ENCODE results near the gene NKAIN2.
"Not testable (repeated sequence)": the region's sequence is repeated elsewhere in the genome, so short reads cannot be mapped to it uniquely, and the experiment has no call there.

Gene NKAIN2

DNA sequence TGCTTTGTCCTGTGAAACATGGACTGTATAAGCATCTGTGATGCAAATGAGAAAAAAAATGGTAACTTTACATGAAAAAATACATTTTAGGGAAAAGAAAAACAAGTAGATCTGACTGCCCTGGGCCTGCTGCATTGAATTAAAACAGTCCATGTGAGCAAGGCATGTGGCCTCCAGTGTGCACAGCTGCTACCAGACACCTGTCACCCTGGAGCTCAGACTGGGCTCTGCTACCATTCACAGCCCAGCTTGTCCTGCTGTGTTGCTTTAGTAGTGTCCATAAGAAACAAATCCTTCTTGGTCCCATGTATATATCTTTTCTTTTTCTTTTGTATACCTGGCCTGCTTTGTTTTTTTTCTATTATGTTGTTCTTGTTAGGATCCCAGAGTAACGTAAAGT lies 315.9 kb downstream of the NKAIN2 start:
- DNase-seq: no peak

- no peak for DNase-seq
These were observed 320.0 kb downstream of the NKAIN2 start for GRCh38 chr6:124123617-124124209.

- no peak for DNase-seq
These were observed 327.6 kb downstream of the NKAIN2 start for GRCh38 chr6:124131259-124131658.

- DNase-seq: no peak
These were observed 328.1 kb downstream of the NKAIN2 start for GRCh38 chr6:124131779-124132178.

- no peak for DNase-seq
These were observed 328.6 kb downstream of the NKAIN2 start for GRCh38 chr6:124132256-124132655.

GRCh38 chr6:124142852-124143251 lies 339.2 kb downstream of the NKAIN2 start:
- no peak for DNase-seq

GRCh38 chr6:124143435-124143834 lies 339.8 kb downstream of the NKAIN2 start:
- no peak for DNase-seq

GRCh38 chr6:124147621-124148020 lies 344.0 kb downstream of the NKAIN2 start:
- DNase-seq: no peak

GRCh38 chr6:124148236-124148957 lies 344.7 kb downstream of the NKAIN2 start:
- no peak for DNase-seq

DNA sequence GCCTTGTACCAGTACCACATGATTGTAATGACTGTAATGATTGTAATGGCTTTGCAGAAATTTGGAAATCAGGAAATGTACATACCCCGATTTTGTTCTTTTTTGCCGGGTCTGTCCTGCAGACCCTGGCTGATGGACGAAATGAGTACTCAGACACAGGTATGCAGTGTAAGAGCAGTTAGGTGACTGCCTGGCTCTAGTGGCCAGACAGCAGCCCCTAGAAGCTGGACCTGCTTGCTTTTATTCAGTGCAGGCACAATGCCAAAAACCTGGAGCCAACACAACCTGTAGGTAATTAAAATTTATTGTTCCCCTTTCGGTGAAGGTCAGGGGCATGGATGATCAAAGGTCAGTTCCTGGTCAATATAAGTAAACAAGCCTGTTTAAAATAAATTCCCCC lies 346.0 kb downstream of the NKAIN2 start:
- DNase-seq: no peak

GRCh38 chr6:124158024-124158423 lies 354.4 kb downstream of the NKAIN2 start:
- DNase-seq: no peak

GRCh38 chr6:124163676-124164075 lies 360.0 kb downstream of the NKAIN2 start:
- no peak for DNase-seq

GRCh38 chr6:124164343-124164742 lies 360.7 kb downstream of the NKAIN2 start:
- DNase-seq: no peak

DNA sequence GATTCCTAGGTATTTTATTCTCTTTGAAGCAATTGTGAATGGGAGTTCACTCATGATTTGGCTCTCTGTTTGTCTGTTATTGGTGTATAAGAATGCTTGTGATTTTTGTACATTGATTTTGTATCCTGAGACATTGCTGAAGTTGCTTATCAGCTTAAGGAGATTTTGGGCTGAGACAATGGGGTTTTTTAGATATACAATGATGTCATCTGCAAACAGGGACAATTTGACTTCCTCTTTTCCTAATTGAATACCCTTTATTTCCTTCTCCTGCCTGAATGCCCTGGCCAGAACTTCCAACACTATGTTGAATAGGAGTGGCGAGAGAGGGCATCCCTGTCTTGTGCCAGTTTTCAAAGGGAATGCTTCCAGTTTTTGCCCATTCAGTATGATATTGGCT lies 363.6 kb downstream of the NKAIN2 start:
- not testable (repeated sequence) for DNase-seq

DNA sequence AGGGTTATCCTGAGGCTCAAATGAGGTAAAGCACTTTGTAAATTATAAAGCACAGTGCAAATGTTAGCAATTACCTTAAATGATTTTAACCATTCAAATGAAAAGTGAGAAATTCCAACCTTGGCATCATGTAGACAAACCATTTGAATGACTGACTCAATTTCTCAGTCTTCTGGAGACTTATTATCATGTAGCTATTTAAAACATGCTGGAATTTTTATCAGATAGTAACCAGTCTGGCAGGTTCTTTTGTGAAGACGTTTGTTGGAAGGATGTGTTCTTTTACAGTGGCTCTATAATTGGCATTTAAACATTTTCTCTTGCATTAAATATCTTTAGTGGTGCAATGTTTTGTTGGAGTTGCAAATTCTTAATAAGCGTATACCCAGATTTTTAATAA lies 386.6 kb downstream of the NKAIN2 start:
- DNase-seq: no peak

GRCh38 chr6:124193132-124193531 lies 389.5 kb downstream of the NKAIN2 start:
- no peak for DNase-seq

DNA sequence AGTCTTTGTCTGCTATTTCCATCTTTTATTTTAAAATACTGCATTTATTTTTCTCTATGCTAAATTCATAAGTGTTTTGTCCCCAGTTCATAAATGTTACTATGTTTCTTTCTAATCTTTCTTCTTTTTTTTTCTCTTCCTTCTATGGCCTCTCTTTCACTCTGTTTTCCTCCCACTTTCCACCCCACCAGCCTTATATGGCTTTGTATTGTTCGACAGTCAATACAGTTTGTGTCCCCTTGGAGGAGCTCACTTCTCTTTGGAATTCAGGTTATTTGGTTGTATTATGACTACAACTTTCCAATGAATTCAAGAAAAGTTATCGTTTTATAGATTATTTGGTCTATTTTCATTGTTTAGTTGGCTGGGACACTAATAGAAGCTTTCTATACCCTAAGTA lies 393.5 kb downstream of the NKAIN2 start:
- no peak for DNase-seq

GRCh38 chr6:124199286-124199685 lies 395.6 kb downstream of the NKAIN2 start:
- DNase-seq: no peak

- no peak for DNase-seq
These were observed 397.0 kb downstream of the NKAIN2 start for GRCh38 chr6:124200661-124201060.

DNA sequence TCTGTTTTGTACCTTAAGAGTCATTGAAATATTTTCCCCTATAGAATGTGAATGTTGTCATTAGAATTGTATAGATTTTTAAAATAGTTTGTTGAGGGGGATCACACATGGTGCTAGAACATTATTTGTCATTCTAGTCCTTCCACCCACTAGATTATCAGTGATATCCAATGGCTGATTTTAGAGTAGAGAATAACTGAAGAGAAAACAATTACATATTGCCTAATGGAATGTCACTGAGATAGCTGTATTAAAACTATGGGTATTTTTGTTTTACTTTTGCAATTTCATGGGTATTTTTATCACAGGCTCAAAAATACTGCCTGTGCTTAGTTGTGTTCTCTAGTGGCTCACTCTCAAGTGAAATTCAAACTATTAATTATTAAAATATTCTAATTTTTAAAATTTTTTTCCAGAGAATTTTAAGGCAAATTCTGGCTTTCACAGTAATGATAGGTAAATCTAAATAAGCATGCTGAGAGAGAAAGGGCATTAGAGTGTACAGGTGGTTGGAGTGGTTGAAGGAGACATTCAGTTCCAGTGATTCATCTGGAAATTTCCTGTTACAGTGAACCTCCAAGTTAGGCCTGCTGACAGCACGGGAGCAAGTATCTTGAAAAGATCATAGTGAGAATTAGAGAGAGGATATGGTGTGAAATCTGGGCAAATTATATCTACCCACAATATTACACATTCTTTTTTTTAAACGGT lies 399.6 kb downstream of the NKAIN2 start:
- no peak for DNase-seq

DNA sequence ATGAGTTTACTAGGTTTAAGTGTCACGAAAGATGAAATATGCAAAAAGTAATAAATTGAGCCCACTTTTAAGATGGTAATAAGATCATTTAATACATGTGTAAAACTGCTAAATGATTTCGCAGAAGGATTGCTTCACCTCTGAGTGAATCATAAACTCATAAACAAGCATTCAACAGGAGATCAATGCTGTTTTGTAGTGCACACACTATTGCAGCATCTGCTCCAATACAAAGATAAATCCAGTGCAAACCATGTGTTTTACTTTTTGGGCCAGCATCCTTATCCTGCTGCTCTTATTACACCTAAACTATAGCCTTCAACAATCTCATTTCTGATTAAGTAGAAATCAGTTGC lies 400.1 kb downstream of the NKAIN2 start:
- DNase-seq: no peak

- no peak for DNase-seq
These were observed 402.3 kb downstream of the NKAIN2 start for GRCh38 chr6:124205921-124206320.

DNA sequence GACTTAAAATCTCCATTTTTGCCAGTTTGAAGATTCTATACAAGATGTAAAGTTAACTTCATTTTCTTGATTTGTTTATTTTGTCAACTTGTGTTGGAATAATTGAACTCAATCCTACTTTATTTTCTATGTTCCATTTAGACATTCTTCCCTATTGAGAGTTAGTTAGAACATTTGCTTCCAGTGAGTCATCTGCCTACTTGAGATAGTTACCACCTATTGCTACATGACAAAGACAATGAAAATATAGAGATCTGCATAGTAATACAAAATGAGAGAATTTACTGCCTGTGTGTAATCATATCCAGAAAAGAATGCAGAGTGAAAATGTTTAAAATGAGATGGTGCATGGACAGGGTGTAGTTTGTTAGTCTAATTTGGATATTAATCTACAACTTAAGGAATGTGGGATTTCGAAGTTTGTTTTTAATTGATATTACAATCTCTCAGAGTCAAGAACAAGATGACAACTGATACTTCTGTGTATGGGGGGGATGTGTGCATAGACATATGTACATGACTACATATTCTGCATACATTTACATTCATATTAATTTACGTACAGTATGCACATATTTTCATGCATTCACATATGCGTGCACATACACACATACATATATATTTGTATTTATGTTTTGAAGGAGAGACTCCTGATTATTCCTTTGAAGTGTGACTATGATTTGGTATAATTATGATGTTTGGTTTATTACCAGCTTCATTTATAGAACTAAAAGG lies 420.1 kb downstream of the NKAIN2 start:
- no peak for DNase-seq

DNA sequence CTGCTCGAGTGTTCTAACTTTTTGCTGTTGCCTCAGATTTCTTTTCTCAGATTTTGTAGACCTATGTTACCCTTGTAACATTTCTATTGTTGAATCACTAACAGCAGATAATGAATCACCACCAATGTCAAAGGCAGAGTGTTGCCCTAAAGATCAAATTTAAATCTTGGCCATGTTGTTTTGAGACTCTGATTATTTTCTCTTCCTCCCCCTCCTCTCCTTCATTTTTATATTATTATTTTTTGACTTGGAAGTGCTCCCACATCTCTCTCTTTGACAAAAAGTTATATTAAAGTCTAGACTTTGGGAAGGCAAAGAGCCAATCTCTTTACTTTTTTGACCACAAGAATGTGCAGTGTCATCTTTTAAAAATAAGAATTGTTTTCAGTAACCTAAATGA lies 422.7 kb downstream of the NKAIN2 start:
- DNase-seq: no peak

All from Kasumi-1 (cell line).